Measurements from ENCODE around the gene ARHGEF17. TPM values are rescaled to one million over a fixed set of nuclear protein-coding genes. Genes with fewer than 3 reads are reported as not detected.

ARHGEF17 gene
- total RNA-seq, 1 donor from 2014 or later: 19.2 TPM

DNA sequence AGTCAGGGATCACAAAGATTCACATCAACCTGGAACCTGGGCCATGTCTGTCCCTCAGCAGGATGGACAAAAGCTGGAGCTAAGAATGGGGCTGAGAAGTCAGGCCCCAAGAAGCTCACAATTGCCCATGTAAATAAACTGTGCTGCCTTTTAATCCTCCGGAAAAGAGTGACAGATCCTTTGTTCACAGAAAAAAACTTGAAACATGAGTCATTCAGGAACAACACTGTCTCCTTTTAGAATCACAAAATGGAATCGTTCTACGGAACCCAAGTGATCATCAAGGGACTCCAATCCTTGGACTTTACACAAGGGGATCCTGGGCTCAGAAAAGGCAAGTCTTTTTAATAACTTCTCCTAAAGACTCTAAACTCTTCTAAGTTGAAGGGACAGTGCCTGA is 104.2 kb downstream of the ARHGEF17 start:
- no peak for DNase-seq

DNA sequence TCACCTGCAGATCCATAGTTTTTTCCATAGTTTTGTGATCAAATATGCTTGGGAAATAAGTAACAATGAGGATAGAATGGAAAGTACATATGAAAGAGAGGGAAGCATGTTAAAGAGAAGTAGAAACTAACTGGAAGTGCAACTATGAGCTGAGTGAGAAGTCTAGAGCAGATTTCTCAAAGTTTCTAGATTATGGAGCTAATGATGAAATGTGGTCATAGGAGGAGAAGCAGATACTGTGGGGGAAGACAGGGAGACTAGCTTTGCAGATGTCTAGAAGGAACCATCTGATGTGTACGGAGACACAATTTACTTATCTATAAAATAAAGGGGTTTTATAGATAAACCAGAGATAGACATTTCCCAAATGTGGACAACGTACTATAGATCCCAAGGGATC is 105.2 kb downstream of the ARHGEF17 start:
- DNase-seq: no peak

DNA sequence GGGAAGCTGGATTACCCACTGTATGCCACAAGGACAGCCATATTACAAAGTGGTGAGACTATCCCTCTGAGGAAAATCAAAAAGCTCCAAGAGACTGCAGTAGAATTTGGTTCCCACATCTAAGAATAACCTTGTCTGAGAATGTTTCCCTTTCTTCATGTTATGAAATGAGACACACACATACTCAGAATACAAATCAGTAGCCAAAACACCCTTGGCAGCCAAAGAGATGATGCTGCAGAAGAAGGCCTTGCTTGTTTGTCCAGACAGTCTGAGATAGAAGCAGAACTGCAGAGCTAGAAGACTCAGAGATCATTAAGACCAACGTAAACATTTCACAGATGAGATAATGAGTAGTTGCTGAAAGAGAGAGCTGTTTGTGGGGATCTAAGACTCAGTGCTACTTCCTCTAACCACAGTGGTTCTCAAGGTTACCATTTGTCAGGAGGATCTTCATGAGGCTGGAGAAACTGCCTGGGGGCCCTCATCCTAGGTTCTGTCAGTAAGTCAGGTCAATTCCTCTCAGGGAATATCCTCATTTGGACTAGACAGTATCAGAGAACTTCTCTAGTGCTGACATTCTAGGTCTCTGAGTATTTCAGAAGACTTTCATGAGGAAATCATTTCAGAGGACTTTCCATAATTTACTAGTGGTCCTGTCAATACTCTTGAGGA is 107.0 kb downstream of the ARHGEF17 start:
- no peak for DNase-seq

DNA sequence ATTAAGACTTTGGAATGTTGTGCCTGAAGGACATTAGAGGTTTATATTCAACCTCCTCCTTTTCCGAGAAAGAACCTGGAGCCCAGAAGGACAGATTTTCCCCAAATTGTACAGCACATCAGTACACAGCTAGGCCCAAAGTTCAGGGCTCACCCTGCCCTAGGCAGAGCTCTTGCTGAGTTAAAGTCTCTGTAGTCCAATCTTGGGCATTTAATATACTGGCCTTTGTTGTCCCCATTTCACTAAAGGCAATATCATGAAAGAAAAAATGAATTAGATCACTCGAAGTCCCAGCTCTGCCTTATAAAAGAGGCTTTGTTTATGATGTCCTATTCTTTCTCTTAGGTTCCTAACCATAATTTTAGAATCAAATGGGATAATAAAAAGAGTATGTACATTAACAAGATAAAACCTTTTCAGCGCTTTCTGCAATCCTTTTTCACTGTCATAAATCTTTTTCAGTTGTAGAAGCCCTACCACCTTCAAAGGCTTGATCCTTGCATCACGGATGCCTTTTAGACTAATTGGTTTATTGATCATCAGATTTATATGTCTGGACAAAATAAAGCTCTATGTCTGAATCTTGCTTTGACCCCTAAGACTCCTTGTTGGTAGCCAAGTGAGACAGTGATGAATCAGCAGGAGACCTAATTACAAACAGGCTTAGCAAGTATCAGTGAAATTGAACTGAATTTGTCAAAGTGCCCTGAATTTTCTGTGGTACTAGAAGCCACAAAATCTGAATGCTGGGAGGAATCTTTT is 108.0 kb downstream of the ARHGEF17 start:
- DNase-seq: no peak

DNA sequence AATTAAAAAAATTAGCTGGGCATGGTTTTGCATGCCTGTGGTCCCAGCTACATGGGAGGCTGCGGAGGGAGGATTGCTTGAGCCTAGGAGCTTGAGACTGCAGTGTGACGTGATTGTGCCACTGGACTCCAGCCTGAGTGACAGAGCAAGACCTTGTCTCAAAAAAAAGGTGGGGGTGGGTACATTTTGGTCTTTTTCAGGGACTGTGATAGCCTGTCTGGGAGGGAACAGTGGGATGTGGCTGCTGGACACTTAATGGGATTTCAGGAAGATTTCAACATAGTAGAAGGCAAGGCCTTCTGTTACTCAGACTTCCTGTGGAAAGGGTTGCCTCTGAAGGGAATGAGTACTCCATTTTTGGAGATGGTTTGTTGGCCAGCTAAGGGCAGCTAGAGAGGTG is 108.7 kb downstream of the ARHGEF17 start:
- DNase-seq: no peak

Other genes starting within 250 kb of the ARHGEF17 start
- 46.6 TPM for gene FCHSD2, start 166.0 kb upstream of the ARHGEF17 start, total RNA-seq
- gene P2RY2, start 90.0 kb upstream of the ARHGEF17 start, total RNA-seq: not detected
- gene P2RY6, start 35.9 kb upstream of the ARHGEF17 start, total RNA-seq: not detected
- gene RELT, start 68.1 kb downstream of the ARHGEF17 start, total RNA-seq: 1.6 TPM